OCI-LY3 (cell line): ENCODE data around the gene EXOSC9.

Experiments used
- EZH2phosphoT487 ChIP-seq: fragments of 200-600 bp; shearing (Covaris generic); IDR thresholded peaks from 2 replicates; pipeline ENCODE4 v1.6.1; 2018; ENCODE audit warnings: antibody characterized with exemption, mixed run types, low read depth
- TF ChIP-seq, protein P1 (sequence below): fragments of 200-600, 300-600 bp; sonication (generic); IDR thresholded peaks from 2 replicates; pipeline ENCODE4 v1.5.1; 2014; ENCODE audit warnings: antibody characterized with exemption, low read length, low read depth

GRCh38 chr4:121800961-121801714 is at the start of gene EXOSC9:
- TF ChIP-seq, protein P1, sequence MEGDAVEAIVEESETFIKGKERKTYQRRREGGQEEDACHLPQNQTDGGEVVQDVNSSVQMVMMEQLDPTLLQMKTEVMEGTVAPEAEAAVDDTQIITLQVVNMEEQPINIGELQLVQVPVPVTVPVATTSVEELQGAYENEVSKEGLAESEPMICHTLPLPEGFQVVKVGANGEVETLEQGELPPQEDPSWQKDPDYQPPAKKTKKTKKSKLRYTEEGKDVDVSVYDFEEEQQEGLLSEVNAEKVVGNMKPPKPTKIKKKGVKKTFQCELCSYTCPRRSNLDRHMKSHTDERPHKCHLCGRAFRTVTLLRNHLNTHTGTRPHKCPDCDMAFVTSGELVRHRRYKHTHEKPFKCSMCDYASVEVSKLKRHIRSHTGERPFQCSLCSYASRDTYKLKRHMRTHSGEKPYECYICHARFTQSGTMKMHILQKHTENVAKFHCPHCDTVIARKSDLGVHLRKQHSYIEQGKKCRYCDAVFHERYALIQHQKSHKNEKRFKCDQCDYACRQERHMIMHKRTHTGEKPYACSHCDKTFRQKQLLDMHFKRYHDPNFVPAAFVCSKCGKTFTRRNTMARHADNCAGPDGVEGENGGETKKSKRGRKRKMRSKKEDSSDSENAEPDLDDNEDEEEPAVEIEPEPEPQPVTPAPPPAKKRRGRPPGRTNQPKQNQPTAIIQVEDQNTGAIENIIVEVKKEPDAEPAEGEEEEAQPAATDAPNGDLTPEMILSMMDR: no peak
- no peak for TF ChIP-seq EZH2phosphoT487
